ENCODE results near the gene ZNRF4. TPM values are rescaled to one million over a fixed set of nuclear protein-coding genes. Genes with fewer than 3 reads are reported as not detected.
"Not testable (repeated sequence)": the region's sequence is repeated elsewhere in the genome, so short reads cannot be mapped to it uniquely, and the experiment has no call there.

ZNRF4 gene
- total and polyA plus RNA-seq, 2 of the 8 experiments (the other 6 are each of a cell fraction or from before 2014, with no cell fraction given): not detected

GRCh38 chr19:5438756-5439155, 16.5 kb upstream of the ZNRF4 start:
- H3K27ac ChIP-seq (ENCODE audit: low read depth, low read length); H3K9ac ChIP-seq (replicated peaks in 1 of 4; ENCODE audit: extremely low read depth in 1 of 4, low read depth in 3 of 4, low read length in 3 of 4); H2BK15ac ChIP-seq (ENCODE audit: low read length); H3K4me2 ChIP-seq (ENCODE audit: insufficient read depth in 1 of 2, low read depth in 2 of 2, low read length in 2 of 2); H4K20me1 ChIP-seq (replicated peaks in 1 of 2; ENCODE audit: control insufficient read depth in 1 of 2, insufficient read depth in 2 of 2, low read length in 2 of 2); H3K36me3 ChIP-seq (ENCODE audit: control insufficient read depth in 2 of 4, insufficient read depth in 4 of 4, low read length in 3 of 4); H3K79me2 ChIP-seq (ENCODE audit: control insufficient read depth in 1 of 2, insufficient read depth in 2 of 2, low read length in 2 of 2); H3K56ac ChIP-seq (replicated peaks; ENCODE audit: insufficient read length, low read depth, low read length); H2BK20ac ChIP-seq (ENCODE audit: low read length); H3K4ac ChIP-seq (replicated peaks; ENCODE audit: insufficient read length, low read depth, low read length); H3K79me1 ChIP-seq (ENCODE audit: low read depth, low read length); H3K27me3 ChIP-seq (replicated peaks in 1 of 4; ENCODE audit: control insufficient read depth in 3 of 4, extremely low read depth in 1 of 4, insufficient read depth in 3 of 4, low read length in 3 of 4); H2AFZ ChIP-seq (ENCODE audit: low read length); H3K4me1 ChIP-seq (replicated peaks in 1 of 4; ENCODE audit: control insufficient read depth in 3 of 4, insufficient read depth in 4 of 4, low read length in 3 of 4); POLR2A ChIA-PET (ENCODE audit: partially characterized antibody); H4K91ac ChIP-seq (replicated peaks; ENCODE audit: insufficient read length, low read length); FAIRE-seq; H3K23ac ChIP-seq (ENCODE audit: insufficient read length); H2BK120ac ChIP-seq (replicated peaks; ENCODE audit: low read depth, low read length); H2AK5ac ChIP-seq (ENCODE audit: low read depth, low read length); H4K8ac ChIP-seq (ENCODE audit: extremely low read depth, insufficient read depth, low read length); DNase-seq (ENCODE audit: low read depth in 1 of 2, low spot score in 2 of 2); H3K9me3 ChIP-seq (ENCODE audit: insufficient read depth in 2 of 2, low read depth in 1 of 2, low read length in 1 of 2); H3K23me2 ChIP-seq (ENCODE audit: low read depth, low read length); H2BK5ac ChIP-seq (ENCODE audit: low read depth, low read length); H3K14ac ChIP-seq (ENCODE audit: insufficient read length); H4K5ac ChIP-seq (ENCODE audit: insufficient read length, low read depth, low read length); H2BK12ac ChIP-seq (ENCODE audit: low read depth, low read length); H3K4me3 ChIP-seq (ENCODE audit: extremely low read depth in 1 of 4, insufficient read depth in 2 of 4, low read depth in 3 of 4, low read length in 4 of 4); H3K18ac ChIP-seq (ENCODE audit: extremely low read depth, low read length): not testable (repeated sequence)
- 93% methylated on average over 8 of the region's 8 CpGs; no CpG with 5 or more reads in 1 of the 2 experiments for WGBS, 2 experiments (ENCODE audit: extremely low coverage in 1 of 2, insufficient coverage in 1 of 2, insufficient read length in 1 of 2, insufficient replicate concordance in 2 of 2, low coverage in 1 of 2, low lambda C conversion rate in 2 of 2, missing lambda C conversion rate in 1 of 2)
- CTCF ChIA-PET (ENCODE audit: partially characterized antibody): interaction anchor here (1.2 kb wide), 1 partner anchor 181 kb away, joined by 4 read pairs; no protein-coding TSS in a partner anchor
